Coronary artery (tissue), 2 donors: Measurements from ENCODE around the gene SPSB1.

ENCODE experiments used
- DNase-seq: peaks from one replicate; pipeline ENCODE4 v3.0.0-alpha.2; 2017; ENCODE audit warnings: low spot score
- H3K27ac ChIP-seq, 2 donors: fragments of 200-600 bp; sonication (generic); one replicate each; pipeline ENCODE4 v1.5.1; 2016 to 2019
- H3K4me3 ChIP-seq: fragments of 200-600 bp; sonication (generic); 2 replicates; pipeline ENCODE4 v1.5.1; 2016; ENCODE audit warnings: mild to moderate bottlenecking, moderate library complexity
- TF ChIP-seq, protein P1 (sequence below): fragments of 200-600 bp; sonication (generic); IDR thresholded peaks from one replicate; pipeline ENCODE4 v1.5.1; 2019; ENCODE audit warnings: antibody characterized with exemption

Gene SPSB1

DNA sequence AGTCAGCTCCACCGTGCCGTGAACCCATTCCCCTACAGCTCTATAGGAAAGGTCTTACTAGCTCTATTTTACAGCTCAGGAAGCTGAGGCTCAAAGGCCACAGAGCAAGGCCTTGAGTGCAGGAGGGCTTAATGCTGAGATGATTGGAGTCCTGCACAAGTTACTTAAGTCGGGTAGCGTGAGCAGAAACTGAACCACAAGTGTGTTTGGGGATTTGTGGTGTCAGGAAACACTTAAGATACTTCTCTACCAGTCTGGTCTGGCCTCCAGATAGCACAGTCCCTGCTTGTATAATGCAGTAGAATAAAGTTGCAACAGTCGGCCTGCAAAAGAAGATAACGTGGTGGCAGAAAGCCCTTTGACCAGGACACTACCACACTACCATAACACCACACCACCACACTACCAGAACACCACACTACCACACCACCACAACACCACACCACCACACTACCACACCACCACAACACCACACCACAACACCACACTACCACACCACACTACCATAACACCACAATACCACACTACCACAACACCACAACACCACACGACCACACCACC is 118.1 kb downstream of the SPSB1 start:
- Histone ChIP-seq H3K27ac (peak overlapping the region in 1 of 2 donors; percentile 66), H3K4me3 (no peak overlapping the region)
- TF ChIP-seq, protein P1, sequence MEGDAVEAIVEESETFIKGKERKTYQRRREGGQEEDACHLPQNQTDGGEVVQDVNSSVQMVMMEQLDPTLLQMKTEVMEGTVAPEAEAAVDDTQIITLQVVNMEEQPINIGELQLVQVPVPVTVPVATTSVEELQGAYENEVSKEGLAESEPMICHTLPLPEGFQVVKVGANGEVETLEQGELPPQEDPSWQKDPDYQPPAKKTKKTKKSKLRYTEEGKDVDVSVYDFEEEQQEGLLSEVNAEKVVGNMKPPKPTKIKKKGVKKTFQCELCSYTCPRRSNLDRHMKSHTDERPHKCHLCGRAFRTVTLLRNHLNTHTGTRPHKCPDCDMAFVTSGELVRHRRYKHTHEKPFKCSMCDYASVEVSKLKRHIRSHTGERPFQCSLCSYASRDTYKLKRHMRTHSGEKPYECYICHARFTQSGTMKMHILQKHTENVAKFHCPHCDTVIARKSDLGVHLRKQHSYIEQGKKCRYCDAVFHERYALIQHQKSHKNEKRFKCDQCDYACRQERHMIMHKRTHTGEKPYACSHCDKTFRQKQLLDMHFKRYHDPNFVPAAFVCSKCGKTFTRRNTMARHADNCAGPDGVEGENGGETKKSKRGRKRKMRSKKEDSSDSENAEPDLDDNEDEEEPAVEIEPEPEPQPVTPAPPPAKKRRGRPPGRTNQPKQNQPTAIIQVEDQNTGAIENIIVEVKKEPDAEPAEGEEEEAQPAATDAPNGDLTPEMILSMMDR, result no peak
- DNase-seq, result no peak

- Histone ChIP-seq H3K4me3 (peak overlapping the region; percentile 43), H3K27ac (peak overlapping the region; percentile 89 to 92)
- TF ChIP-seq, protein P1, result no peak
- peak; percentile 89 for DNase-seq
These were observed 120.6 kb downstream of the SPSB1 start for GRCh38 chr1:9413071-9413876.

DNA sequence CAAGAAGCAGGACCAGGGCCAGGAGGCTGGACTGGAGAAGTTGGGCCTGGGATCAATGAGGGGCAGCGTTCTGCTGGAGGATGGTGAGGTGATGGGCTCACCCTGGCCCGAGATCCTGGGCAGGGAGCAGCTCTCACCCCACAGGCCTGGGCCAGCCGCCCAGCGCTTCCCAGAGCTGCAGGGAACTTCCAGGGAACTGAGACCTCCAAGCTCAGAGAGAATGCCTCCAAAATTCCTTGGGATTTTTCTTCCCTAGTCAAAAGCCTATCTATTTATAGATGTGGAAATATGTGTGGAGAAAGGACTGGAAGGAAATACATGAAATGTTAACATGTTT is 121.2 kb downstream of the SPSB1 start:
- peak overlapping the region; percentile 20 for H3K4me3 ChIP-seq
- TF ChIP-seq, protein P1, result no peak
- H3K27ac ChIP-seq, result peak overlapping the region; percentile 89 to 92
- peak; percentile 84 for DNase-seq

GRCh38 chr1:9416506-9416905 is 123.8 kb downstream of the SPSB1 start:
- DNase-seq, result no peak
- Histone ChIP-seq H3K27ac (peak overlapping the region in 1 of 2 donors; percentile 20), H3K4me3 (no peak overlapping the region)
- TF ChIP-seq, protein P1, result no peak

DNA sequence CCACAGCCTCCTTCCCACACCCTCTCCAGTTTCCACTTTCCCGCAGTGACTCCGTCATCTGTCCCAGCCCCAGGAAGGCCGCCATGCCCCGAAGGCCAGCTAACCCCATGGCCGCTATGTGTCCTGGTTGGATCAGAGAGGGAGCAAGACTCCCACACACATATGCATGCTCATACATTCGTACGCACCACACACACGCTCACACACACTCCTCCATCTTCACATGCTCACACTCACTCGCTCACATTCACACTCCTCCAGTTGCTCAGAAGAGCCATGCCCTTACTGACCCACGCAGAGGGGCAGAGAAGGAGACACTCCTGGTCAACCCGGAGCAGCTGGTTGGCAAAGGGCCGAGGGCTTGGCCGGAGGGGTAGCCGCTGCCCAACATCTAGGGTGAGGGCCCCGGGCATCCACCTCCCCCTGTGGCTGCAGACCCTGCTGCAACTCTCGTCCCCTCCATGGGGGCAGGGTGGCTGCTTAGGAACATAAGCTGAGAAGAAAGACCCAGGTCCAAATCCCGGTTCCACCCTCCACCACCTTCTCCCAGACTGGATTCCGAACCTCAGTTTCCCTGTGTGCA is 124.3 kb downstream of the SPSB1 start:
- Histone ChIP-seq H3K4me3 (no peak overlapping the region), H3K27ac (no peak overlapping the region)
- no peak for DNase-seq
- TF ChIP-seq, protein P1, result no peak

DNA sequence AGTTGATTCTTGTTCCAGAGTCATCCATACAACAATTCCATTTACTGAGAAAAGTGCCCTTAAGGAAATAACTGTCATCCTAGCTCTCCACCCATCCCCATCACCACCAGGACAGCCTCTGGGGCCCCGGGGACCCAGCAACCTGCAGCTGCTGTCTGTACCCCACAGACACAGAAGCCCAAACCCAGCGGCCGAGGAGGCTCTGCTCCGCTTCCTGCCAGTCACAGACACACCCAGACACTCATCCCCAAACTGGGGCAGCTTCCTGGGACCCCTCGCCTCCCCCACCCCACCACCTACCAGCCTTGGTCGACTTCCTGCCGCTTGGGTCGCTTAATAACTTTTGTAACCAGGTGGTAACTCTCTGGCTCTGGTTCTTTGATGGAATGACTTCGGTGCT is 125.0 kb downstream of the SPSB1 start:
- TF ChIP-seq, protein P1, result no peak
- H3K27ac ChIP-seq, result no peak overlapping the region
- no peak for DNase-seq
- no peak overlapping the region for H3K4me3 ChIP-seq

GRCh38 chr1:9418851-9419250 is 126.2 kb downstream of the SPSB1 start:
- Histone ChIP-seq H3K4me3 (no peak overlapping the region), H3K27ac (no peak overlapping the region)
- no peak for DNase-seq
- TF ChIP-seq, protein P1, result no peak
